NB4 (cell line): ENCODE results near the gene TVP23B.
"Not testable (repeated sequence)": the region's sequence is repeated elsewhere in the genome, so short reads cannot be mapped to it uniquely, and the experiment has no call there.

Source experiments
- DNase-seq: peaks from one replicate; pipeline ENCODE4 v3.0.0; 2010; ENCODE audit warnings: low read depth
- H3K4me3 ChIP-seq: one replicate; pipeline ENCODE4 v1.5.1; 2011; ENCODE audit warnings: mild to moderate bottlenecking, low read depth, low read length, moderate library complexity
- MAX ChIP-seq: IDR thresholded peaks from 2 replicates; pipeline ENCODE4 v1.6.1; 2011; ENCODE audit warnings: low read depth, low read length
- MYC ChIP-seq: IDR thresholded peaks from 2 replicates; pipeline ENCODE4 v1.6.1; 2011; ENCODE audit warnings: low read depth, low read length
- POLR2A ChIP-seq: IDR thresholded peaks from 2 replicates; pipeline ENCODE4 v1.6.1; 2011; ENCODE audit warnings: mild to moderate bottlenecking; ENCODE audit not compliant: insufficient read length; ENCODE audit errors: extremely low read depth

The TVP23B gene

GRCh38 chr17:18780991-18781718 lies at the start of gene TVP23B:
TSS of gene TVP23B (plus strand) at chr17:18781183. CDS start at chr17:18781294, 111 bp downstream.
- peak within 1 kb of the TSS; percentile 63 for H3K4me3 ChIP-seq
- DNase-seq: peak; percentile 96
- TF ChIP-seq MAX: 0 out of 2 replicates have a peak, but pooled peaks have one; percentile 7
- TF ChIP-seq POLR2A: peak; percentile 38
- TF ChIP-seq MYC: 0 out of 2 replicates have a peak, but pooled peaks have one; percentile 63

DNA sequence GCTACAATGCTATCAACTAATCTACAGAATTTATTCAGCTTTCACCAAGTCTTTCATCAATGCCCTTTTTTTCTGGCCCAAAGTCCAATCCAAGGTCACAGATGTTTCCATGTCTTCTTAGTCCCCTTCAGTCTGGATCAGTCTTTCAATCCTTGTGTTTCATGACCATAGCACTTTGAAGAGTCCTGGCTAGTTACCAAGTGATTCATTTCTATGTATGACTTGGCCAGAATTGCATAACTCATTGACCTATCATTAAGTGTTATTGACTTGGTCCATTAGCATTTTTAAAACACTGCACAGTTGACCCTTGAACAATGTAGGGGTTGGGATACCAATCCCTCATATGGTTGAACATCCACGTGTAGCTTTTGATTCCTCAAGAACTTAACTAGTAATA lies 48.5 kb upstream of the TVP23B start:
- not testable (repeated sequence) for DNase-seq, H3K4me3 ChIP-seq

- H3K4me3 ChIP-seq, DNase-seq: not testable (repeated sequence)
Observed at GRCh38 chr17:18733350-18733749, 47.6 kb upstream of the TVP23B start.

DNA sequence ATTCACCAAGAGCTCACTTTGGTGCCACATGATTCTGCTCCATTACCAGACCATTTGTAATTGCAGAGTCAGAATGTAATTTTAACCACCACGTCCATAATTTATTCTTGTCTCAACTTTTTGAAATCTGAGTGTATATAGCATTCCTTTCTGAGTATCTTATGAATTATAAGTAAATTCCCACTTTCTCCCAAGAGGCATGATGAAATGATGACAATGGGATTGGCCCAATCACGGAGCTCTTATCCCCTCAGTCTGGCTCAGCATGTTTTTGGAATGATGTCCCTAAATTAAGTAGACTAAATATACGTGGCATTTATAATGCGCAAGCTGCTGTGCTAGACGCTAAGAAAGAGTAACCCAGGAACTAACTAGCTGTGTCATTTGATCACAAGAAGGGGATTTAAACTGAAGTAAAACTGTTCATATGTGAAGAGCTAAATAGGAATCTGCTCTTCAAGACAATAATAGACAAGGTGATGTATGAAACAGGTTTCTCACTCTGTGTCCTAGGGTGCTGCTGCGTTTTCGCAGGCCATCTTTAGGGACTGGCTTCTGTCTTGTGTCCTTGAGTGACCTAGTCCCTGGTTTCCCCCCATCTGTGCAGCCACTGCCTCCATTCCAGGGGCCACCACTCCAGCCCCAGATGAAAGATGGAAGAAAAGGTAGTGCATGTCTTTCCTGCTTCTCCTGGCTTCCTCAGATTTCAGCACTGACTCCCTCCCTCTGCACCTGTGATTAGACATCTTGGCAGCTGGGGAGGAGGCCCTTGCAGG lies 41.2 kb upstream of the TVP23B start:
- H3K4me3 ChIP-seq, DNase-seq: not testable (repeated sequence)

- not testable (repeated sequence) for H3K4me3 ChIP-seq, DNase-seq
Observed at GRCh38 chr17:18741228-18741627, 39.8 kb upstream of the TVP23B start.

GRCh38 chr17:18743699-18744421 lies 37.1 kb upstream of the TVP23B start, which contains the start of gene FBXW10:
TSS of gene FBXW10 (plus strand) at chr17:18744054. CDS start at chr17:18744245, 191 bp downstream.
- not testable (repeated sequence) for DNase-seq, H3K4me3 ChIP-seq

- H3K4me3 ChIP-seq, DNase-seq: not testable (repeated sequence)
Observed at GRCh38 chr17:18744726-18745125, 36.3 kb upstream of the TVP23B start.

GRCh38 chr17:18746551-18746950 lies 34.4 kb upstream of the TVP23B start:
- not testable (repeated sequence) for H3K4me3 ChIP-seq, DNase-seq

- not testable (repeated sequence) for DNase-seq, H3K4me3 ChIP-seq
Observed at GRCh38 chr17:18747501-18747900, 33.5 kb upstream of the TVP23B start.

DNA sequence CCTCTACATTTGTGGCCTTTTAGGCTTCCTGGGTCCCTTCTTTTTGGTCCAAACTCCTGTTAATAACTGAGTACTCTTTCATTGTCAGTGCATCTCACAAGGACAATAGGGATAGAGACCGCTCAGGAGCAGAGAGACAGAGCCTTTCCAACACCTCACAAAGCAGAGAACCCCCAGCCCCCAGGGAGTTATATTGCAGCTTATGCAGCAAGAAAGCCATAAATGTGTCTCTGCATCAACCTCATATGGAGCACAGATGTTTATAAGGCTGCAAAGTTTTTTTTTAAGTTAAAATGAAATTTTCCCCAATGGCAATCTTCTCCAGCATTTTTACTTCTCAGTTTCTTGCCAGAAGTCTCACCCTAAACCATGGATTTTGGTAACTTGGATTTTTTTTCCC lies 30.7 kb upstream of the TVP23B start:
- not testable (repeated sequence) for H3K4me3 ChIP-seq, DNase-seq

- H3K4me3 ChIP-seq: not testable (repeated sequence)
Observed at GRCh38 chr17:18753829-18754409, 27.1 kb upstream of the TVP23B start.

GRCh38 chr17:18755969-18756368 lies 25.0 kb upstream of the TVP23B start:
- not testable (repeated sequence) for DNase-seq, H3K4me3 ChIP-seq

More at GRCh38 chr17:18753829-18754409, 27.1 kb upstream of the TVP23B start:
- not testable (repeated sequence) for DNase-seq

GRCh38 chr17:18757368-18758044 lies 23.5 kb upstream of the TVP23B start:
- not testable (repeated sequence) for H3K4me3 ChIP-seq, DNase-seq

GRCh38 chr17:18758344-18758743 lies 22.6 kb upstream of the TVP23B start:
- H3K4me3 ChIP-seq, DNase-seq: not testable (repeated sequence)

- DNase-seq, H3K4me3 ChIP-seq: not testable (repeated sequence)
Observed at GRCh38 chr17:18760221-18760620, 20.8 kb upstream of the TVP23B start.

GRCh38 chr17:18770572-18770971 lies 10.4 kb upstream of the TVP23B start:
- not testable (repeated sequence) for DNase-seq

DNA sequence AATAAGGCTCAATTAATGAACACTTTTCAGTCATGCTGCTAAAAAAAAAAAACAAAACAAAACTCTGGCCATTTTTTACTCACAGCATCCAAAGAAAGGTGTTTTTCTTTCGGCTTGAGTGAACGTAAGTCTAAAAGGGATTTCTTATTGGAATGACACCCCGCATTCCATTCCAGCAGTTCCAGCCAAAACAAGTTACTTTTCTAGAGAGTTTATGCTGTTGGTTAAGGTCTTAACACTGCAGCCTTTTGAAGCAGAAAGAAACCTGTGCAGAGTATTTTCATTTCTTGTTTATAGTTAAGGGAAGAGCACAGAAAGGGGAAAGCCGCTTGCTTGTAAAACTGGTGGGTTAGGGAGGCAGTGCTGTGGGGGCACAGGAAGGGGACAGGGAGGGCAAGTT lies 9.9 kb upstream of the TVP23B start:
- not testable (repeated sequence) for DNase-seq, H3K4me3 ChIP-seq

More at GRCh38 chr17:18770572-18770971, 10.4 kb upstream of the TVP23B start:
- not testable (repeated sequence) for H3K4me3 ChIP-seq
